IMR-90 (cell line): Measurements from ENCODE around the gene MGLL. TPM values are rescaled to one million over a fixed set of nuclear protein-coding genes. Genes with fewer than 3 reads are reported as not detected.

Experiments used
- ATAC-seq: fragments of 200-7000 bp; cut with Tn5 transposase; 2 replicates; pipeline ENCODE4 v1.9.1; 2020; ENCODE audit warnings: low read depth, mild to moderate bottlenecking, moderate library complexity
- BruUV-seq: library from RNA; stranded (reverse); fragments of 400-500 nt; replicated peaks from 2 replicates; lab custom pipeline; 2021; lab: Mats Ljungman, UMichigan
- CTCF ChIA-PET: fragments of 300-600 bp; formaldehyde crosslinking; extraction: SDS; loops from one replicate; lab custom pipeline; 2021; ENCODE audit warnings: antibody characterized with exemption; lab: Yijun Ruan, JAX
- POLR2A ChIA-PET: fragments of 300-600 bp; sonication (Branson Sonifier 250); formaldehyde crosslinking; loops from one replicate; lab custom pipeline; 2022; ENCODE audit warnings: antibody characterized with exemption; ENCODE audit not compliant: unreplicated experiment; lab: Charles Lee
- DNase-seq: peaks from one replicate; pipeline ENCODE4 v3.0.0; 2013
- H2AFZ ChIP-seq: replicated peaks from 2 replicates; pipeline ENCODE3; 2013; ENCODE audit warnings: low read length, mild to moderate bottlenecking; ENCODE audit not compliant: poor library complexity
- H2AK5ac ChIP-seq: 2 replicates; pipeline ENCODE4 v1.6.1; 2013; ENCODE audit warnings: low read depth, low read length, inconsistent platforms
- H2AK9ac ChIP-seq: replicated peaks from 2 replicates; pipeline ENCODE3; 2013; ENCODE audit warnings: mild to moderate bottlenecking, low read depth, low read length, moderate library complexity; ENCODE audit not compliant: poor library complexity
- H2BK120ac ChIP-seq: 2 replicates; pipeline ENCODE4 v1.6.1; 2013; ENCODE audit warnings: low read depth, low read length, inconsistent platforms
- H2BK15ac ChIP-seq: 3 replicates; pipeline ENCODE4 v1.6.1; 2013; ENCODE audit warnings: low read depth, low read length, inconsistent platforms
- H2BK20ac ChIP-seq: 2 replicates; pipeline ENCODE4 v1.6.1; 2013; ENCODE audit warnings: low read depth, mild to moderate bottlenecking, inconsistent platforms, low read length, moderate library complexity
- H2BK5ac ChIP-seq: 2 replicates; pipeline ENCODE4 v1.6.1; 2013; ENCODE audit warnings: mild to moderate bottlenecking, low read depth, low read length, inconsistent platforms; ENCODE audit not compliant: poor library complexity, severe bottlenecking
- H3K14ac ChIP-seq: replicated peaks from 2 replicates; pipeline ENCODE4 v1.6.1; 2013; ENCODE audit warnings: low read depth, low read length, inconsistent platforms
- H3K18ac ChIP-seq: 2 replicates; pipeline ENCODE4 v1.6.1; 2013; ENCODE audit warnings: low read depth, low read length, control low read depth
- H3K23ac ChIP-seq: 2 replicates; pipeline ENCODE4 v1.6.1; 2013; ENCODE audit warnings: low read depth, low read length, inconsistent platforms
- H3K27ac ChIP-seq: 2 replicates; pipeline ENCODE4 v1.5.1; 2013; ENCODE audit warnings: mild to moderate bottlenecking, control low read depth, low read length; ENCODE audit not compliant: insufficient read depth
- H3K27me3 ChIP-seq: 2 replicates; pipeline ENCODE4 v1.6.1; 2013; ENCODE audit warnings: low read length; ENCODE audit not compliant: control insufficient read depth, insufficient read depth
- H3K36me3 ChIP-seq: 2 replicates; pipeline ENCODE4 v1.6.1; 2013; ENCODE audit warnings: low read length, mixed read lengths; ENCODE audit not compliant: control insufficient read depth, insufficient read depth
- H3K4ac ChIP-seq: 2 replicates; pipeline ENCODE4 v1.6.1; 2013; ENCODE audit warnings: low read depth, low read length, inconsistent platforms
- H3K4me1 ChIP-seq: 2 replicates; pipeline ENCODE4 v1.6.1; 2013; ENCODE audit warnings: low read length, mixed read lengths; ENCODE audit not compliant: control insufficient read depth, insufficient read depth
- H3K4me2 ChIP-seq: 2 replicates; pipeline ENCODE4 v1.6.1; 2013; ENCODE audit warnings: low read depth, mild to moderate bottlenecking, control low read depth, low read length, moderate library complexity
- H3K4me3 ChIP-seq: 2 replicates; pipeline ENCODE4 v1.5.1; 2013; ENCODE audit warnings: low read depth, mild to moderate bottlenecking, control low read depth, low read length, moderate library complexity; ENCODE audit not compliant: insufficient read depth
- H3K56ac ChIP-seq: 2 replicates; pipeline ENCODE4 v1.6.1; 2013; ENCODE audit warnings: low read length, inconsistent platforms; ENCODE audit not compliant: insufficient read depth; ENCODE audit errors: extremely low read depth
- H3K79me1 ChIP-seq, 2 experiments: 2 replicates each; pipeline ENCODE4 v1.6.1; 2013; ENCODE audit warnings: low read length in 2 of 2, inconsistent platforms in 1 of 2, low read depth in 1 of 2
- H3K9ac ChIP-seq: 2 replicates; pipeline ENCODE4 v1.6.1; 2013; ENCODE audit warnings: low read depth, low read length, control low read depth
- H3K9me1 ChIP-seq: 2 replicates; pipeline ENCODE4 v1.6.1; 2013; ENCODE audit warnings: low read length, inconsistent platforms; ENCODE audit not compliant: insufficient read depth
- H3K9me3 ChIP-seq: 2 replicates; pipeline ENCODE4 v1.6.1; 2013; ENCODE audit warnings: low read length; ENCODE audit not compliant: control insufficient read depth, insufficient read depth
- H4K20me1 ChIP-seq: 2 replicates; pipeline ENCODE4 v1.6.1; 2013; ENCODE audit warnings: low read length, inconsistent platforms; ENCODE audit not compliant: insufficient read depth
- H4K5ac ChIP-seq: 2 replicates; pipeline ENCODE4 v1.6.1; 2013; ENCODE audit warnings: mild to moderate bottlenecking, low read depth, low read length, control low read depth
- H4K8ac ChIP-seq, 2 experiments: 2 replicates each; pipeline ENCODE4 v1.6.1; 2013; ENCODE audit warnings: low read depth in 2 of 2, low read length in 2 of 2, control low read depth in 1 of 2, inconsistent platforms in 1 of 2
- H4K91ac ChIP-seq: 2 replicates; pipeline ENCODE4 v1.6.1; 2013; ENCODE audit warnings: low read depth, low read length, inconsistent platforms; ENCODE audit not compliant: insufficient read depth
- CEBPB ChIP-seq: IDR thresholded peaks from 2 replicates; pipeline ENCODE4 v1.6.1; 2012; ENCODE audit warnings: low read depth, low read length, improper control_type of control experiment
- FOS ChIP-seq: fragments of 150-350 bp; IDR thresholded peaks from 2 replicates; pipeline ENCODE4 v1.6.1; 2016; ENCODE audit warnings: low read depth, low read length
- NFE2L2 ChIP-seq: fragments of 150-350 bp; IDR thresholded peaks from 2 replicates; pipeline ENCODE4 v1.6.1; 2016; ENCODE audit warnings: low read depth, mild to moderate bottlenecking, low read length
- RCOR1 ChIP-seq: IDR thresholded peaks from 2 replicates; pipeline ENCODE4 v1.6.1; 2012; ENCODE audit warnings: mild to moderate bottlenecking, low read length, improper control_type of control experiment; ENCODE audit not compliant: insufficient replicate concordance
- WGBS, 2 experiments: methylation state at CpG; one replicate each; pipeline versions ENCODE4 v1.1.5 to v1.1.7; 2013; ENCODE audit warnings: missing lambda C conversion rate in 2 of 2; ENCODE audit not compliant: insufficient read length in 1 of 2; ENCODE audit errors: extremely low coverage in 2 of 2; 5-methylcytosine and 5-hydroxymethylcytosine counted together
- dilution Hi-C: fragments of 300-500 bp; cut with HindIII; formaldehyde crosslinking; loops from one replicate; pipeline ENCODE4 v1.14.3; 2018; ENCODE audit warnings: low sequenced_read_pairs; ENCODE audit not compliant: unreplicated experiment
- in situ Hi-C: fragments of 300-500 bp; cut with MboI; formaldehyde crosslinking; loops from 3 replicates; pipeline ENCODE4 v1.14.3; 2019; ENCODE audit warnings: low sequenced_read_pairs, inconsistent platforms, mixed read lengths
- intact Hi-C: fragments of 100-400 bp; cut with micrococcal nuclease; formaldehyde crosslinking; loops from 2 replicates; pipeline ENCODE4 v1.10.0; 2022
- polyA plus RNA-seq, 3 experiments: library from polyadenylated mRNA; depleted of rRNA; stranded (reverse); fragments of >200 nt; gene quantifications; 2 replicates each; pipeline ENCODE4 v1.2.3, GENCODE V29; 2012; ENCODE audit warnings: low replicate concordance in 1 of 3
- total RNA-seq: library from RNA; depleted of rRNA; stranded (reverse); fragments of >200 nt; gene quantifications from 2 replicates; pipeline ENCODE4 v1.2.3, GENCODE V29; 2012

MGLL gene
- total and polyA plus RNA-seq, 2 of the 4 experiments (the other 2 are of a cell fraction), result 23.7 to 60.6 TPM

DNA sequence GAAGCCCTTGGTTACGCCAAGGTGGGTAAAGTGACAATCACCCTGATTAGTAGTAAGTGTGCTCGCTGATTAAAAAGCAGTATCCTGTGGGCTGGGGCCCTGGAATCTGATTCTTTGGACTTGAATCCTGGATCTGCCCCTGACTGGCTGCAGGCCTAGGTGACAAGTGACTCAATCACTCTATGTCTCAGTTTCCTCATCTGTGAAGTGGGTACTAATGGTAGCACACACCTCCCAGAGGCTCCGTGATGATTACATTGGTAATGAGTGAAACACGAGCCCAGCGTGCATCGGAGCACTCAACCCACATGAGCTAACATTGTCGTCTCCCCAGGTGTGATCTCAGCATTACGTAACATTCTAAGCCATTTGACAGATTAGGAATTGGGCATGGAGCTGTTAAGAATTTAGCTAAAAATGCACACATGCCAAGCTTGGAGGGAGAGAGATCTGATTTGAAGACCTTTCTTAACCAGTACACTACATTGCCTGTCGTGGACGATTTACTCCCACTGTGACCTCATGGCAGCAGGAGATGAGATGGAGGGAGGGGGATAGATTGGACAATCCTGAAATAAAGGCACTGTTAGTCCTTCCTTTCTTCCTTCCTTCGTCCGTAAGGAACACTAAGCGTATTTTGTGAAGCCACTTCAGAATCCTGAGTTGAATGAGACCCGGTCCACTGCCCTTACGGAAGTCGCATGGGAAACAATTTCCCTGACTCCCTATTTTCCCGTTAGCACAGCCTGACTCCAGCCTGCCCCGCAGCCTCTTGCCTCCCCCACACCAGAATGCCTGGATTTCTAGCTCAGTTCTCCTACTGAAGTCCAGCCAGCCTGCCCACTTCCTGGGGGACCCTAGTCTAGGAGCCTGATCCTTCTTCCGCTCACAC lies 32.1 kb downstream of the MGLL start:
- Histone ChIP-seq H3K4me2 (no peak overlapping the region; the same call in 1 of the 2 replicates), H4K20me1 (no peaks in the 10 kb centered on the region), H3K4ac (peak overlapping the region; percentile 89), H3K9me1 (peaks cover 31% of the 10 kb centered on the region), H2BK15ac (peak overlapping the region; percentile 100; the same call in 2 of the 3 replicates), H2BK120ac (peak overlapping the region; percentile 99), H4K5ac (peak overlapping the region; percentile 93), H4K91ac (peak overlapping the region; percentile 100), H3K36me3 (peaks cover 5% of the 10 kb centered on the region; the same call in 1 of the 2 replicates), H3K14ac (peak overlapping the region; percentile 66), H2AK5ac (peak overlapping the region; percentile 100), H3K27me3 (no peaks in the 10 kb centered on the region), H2AK9ac (peak overlapping the region; percentile 80), H4K8ac (peak overlapping the region; percentile 88 to 99), H3K4me1 (peaks cover 41% of the 10 kb centered on the region), H3K79me1 (peaks cover 31 to 90% of the 10 kb centered on the region in 2 experiments), H3K27ac (peak overlapping the region; percentile 99), H2BK5ac (peak overlapping the region; percentile 92), H3K18ac (peak overlapping the region; percentile 91), H3K4me3 (no peak overlapping the region), H3K9me3 (no peaks in the 10 kb centered on the region), H3K56ac (peak overlapping the region; percentile 92; the same call in 1 of the 2 replicates), H2BK20ac (peak overlapping the region; percentile 83), H2AFZ (peak overlapping the region; percentile 19), H3K23ac (peak overlapping the region; percentile 75), H3K9ac (peak overlapping the region; percentile 82)
- no TSS peak for BruUV-seq
- ATAC-seq (no peak), DNase-seq (no peak)
- POLR2A ChIA-PET, result interaction anchor here (0.6 to 1.3 kb wide), 2 partner anchors 8 to 1769 kb away, joined by 5 to 16 read pairs; no protein-coding TSS in a partner anchor
- in situ Hi-C loops (no loop called here), intact Hi-C loops (loop anchor here (2.0 kb wide), 2 partner anchors 21 to 93 kb away; no protein-coding TSS in a partner anchor), dilution Hi-C loops (no loop called here)
- TF ChIP-seq CEBPB (peak; percentile 76), NFE2L2 (no peak), RCOR1 (peak; percentile 19), FOS (no peak)
- CTCF ChIA-PET, result interaction anchor here (0.6 to 1.3 kb wide), 3 partner anchors 9 to 93 kb away, joined by 3 to 5 read pairs (median 4); partner anchors contain the start of gene MGLL
- WGBS, 2 experiments, result 100% methylated on average over 6 of the region's 19 CpGs; no CpG with 5 or more reads in 1 of the 2 experiments
